IPS-18c (cell line): ENCODE data around the gene GRIK3.

ENCODE experiments used
- H3K4me3 ChIP-seq: 2 replicates; pipeline ENCODE4 v1.7.0; 2013; ENCODE audit warnings: low read depth, mild to moderate bottlenecking, low read length, moderate library complexity; ENCODE audit not compliant: insufficient read depth
- H3K9me3 ChIP-seq: one replicate; pipeline ENCODE4 v1.6.1; 2013; ENCODE audit warnings: mild to moderate bottlenecking, low read length, moderate library complexity; ENCODE audit not compliant: control insufficient read depth, insufficient read depth

The GRIK3 gene

GRCh38 chr1:36752431-36752830 is 281.9 kb downstream of the GRIK3 start:
- no peak overlapping the region for H3K4me3 ChIP-seq

GRCh38 chr1:36751525-36751924 is 282.8 kb downstream of the GRIK3 start:
- Histone ChIP-seq H3K9me3 (peaks cover 2% of the 10 kb centered on the region), H3K4me3 (no peak overlapping the region)

More at GRCh38 chr1:36752431-36752830, 281.9 kb downstream of the GRIK3 start:
- H3K9me3 ChIP-seq, result peaks cover 2% of the 10 kb centered on the region

GRCh38 chr1:36748466-36748865 is 285.8 kb downstream of the GRIK3 start:
- no peak overlapping the region for H3K4me3 ChIP-seq
- no peaks in the 10 kb centered on the region for H3K9me3 ChIP-seq
